OCI-LY7 (cell line): ENCODE results near the gene G6PC3. TPM values are rescaled to one million over a fixed set of nuclear protein-coding genes. Genes with fewer than 3 reads are reported as not detected.
A peak's percentile ranks its signal among the peaks of the same experiment; 100 is the strongest.

Experiments used
- BruUV-seq: library from RNA; stranded (reverse); fragments of 400-500 nt; replicated peaks from 2 replicates; lab custom pipeline; 2021; lab: Mats Ljungman, UMichigan
- CTCF ChIA-PET: fragments of 300-600 bp; sonication (Branson Sonifier 250); formaldehyde crosslinking; loops from one replicate; lab custom pipeline; 2022; ENCODE audit warnings: antibody characterized with exemption; ENCODE audit not compliant: unreplicated experiment; lab: Charles Lee
- POLR2A ChIA-PET: fragments of 300-600 bp; sonication (Branson Sonifier 250); formaldehyde crosslinking; loops from one replicate; lab custom pipeline; 2022; ENCODE audit warnings: antibody characterized with exemption; lab: Charles Lee
- DNase-seq: peaks from one replicate; pipeline ENCODE4 v3.0.0-alpha.2; 2015; ENCODE audit warnings: low spot score
- H2AFZ ChIP-seq: fragments of 200-600 bp; sonication (generic), shearing (Covaris generic); 2 replicates; pipeline ENCODE4 v1.6.1; 2014; ENCODE audit warnings: mild to moderate bottlenecking, antibody characterized with exemption, low read length, moderate library complexity
- H3K27ac ChIP-seq: fragments of 200-600 bp; sonication (generic); 2 replicates; pipeline ENCODE4 v1.5.1; 2014; ENCODE audit warnings: mixed run types, low read depth, mild to moderate bottlenecking, moderate library complexity, low read length, inconsistent platforms; ENCODE audit not compliant: poor library complexity, severe bottlenecking
- H3K36me3 ChIP-seq: fragments of 200-600 bp; sonication (generic); 2 replicates; pipeline ENCODE4 v1.6.1; 2014; ENCODE audit warnings: mild to moderate bottlenecking, antibody characterized with exemption, low read length, moderate library complexity, mixed read lengths; ENCODE audit not compliant: insufficient read depth
- H3K4me1 ChIP-seq: fragments of 200-600 bp; sonication (generic); 2 replicates; pipeline ENCODE4 v1.5.1; 2014; ENCODE audit warnings: mild to moderate bottlenecking, low read length; ENCODE audit not compliant: insufficient read depth, poor library complexity, severe bottlenecking
- H3K4me2 ChIP-seq: fragments of 200-600 bp; sonication (generic); 2 replicates; pipeline ENCODE4 v1.6.1; 2014; ENCODE audit warnings: mild to moderate bottlenecking, low read length
- H3K4me3 ChIP-seq: fragments of 200-600 bp; sonication (generic); 2 replicates; pipeline ENCODE4 v1.5.1; 2014; ENCODE audit warnings: mild to moderate bottlenecking, low read depth, low read length; ENCODE audit not compliant: poor library complexity, severe bottlenecking
- H3K79me2 ChIP-seq: fragments of 200-600 bp; sonication (generic); 2 replicates; pipeline ENCODE4 v1.6.1; 2016; ENCODE audit warnings: low read depth, mild to moderate bottlenecking, low read length, moderate library complexity, mixed read lengths; ENCODE audit not compliant: insufficient read depth
- H3K9me2 ChIP-seq: fragments of 200-600 bp; sonication (generic); 2 replicates; pipeline ENCODE4 v1.6.1; 2016; ENCODE audit warnings: mild to moderate bottlenecking, low read length, mixed read lengths; ENCODE audit not compliant: insufficient read depth
- H3K9me3 ChIP-seq: fragments of 200-600 bp; sonication (generic); 2 replicates; pipeline ENCODE4 v1.6.1; 2014; ENCODE audit warnings: mild to moderate bottlenecking, mixed run types, low read length, mixed read lengths
- H4K20me1 ChIP-seq: fragments of 200-600 bp; sonication (generic); 2 replicates; pipeline ENCODE4 v1.6.1; 2014; ENCODE audit warnings: mild to moderate bottlenecking, antibody characterized with exemption, low read length, moderate library complexity, mixed read lengths; ENCODE audit not compliant: insufficient read depth
- CTCF ChIP-seq: fragments of 200-600 bp; sonication (generic); conservative IDR thresholded peaks from 2 replicates; pipeline ENCODE4 v1.5.1; 2014; ENCODE audit warnings: mild to moderate bottlenecking, antibody characterized with exemption, low read length, moderate library complexity, mixed read lengths
- EZH2phosphoT487 ChIP-seq: fragments of 200-600 bp; sonication (generic); IDR thresholded peaks from 2 replicates; pipeline ENCODE4 v1.6.1; 2018; ENCODE audit warnings: low read depth, borderline replicate concordance, mild to moderate bottlenecking, mixed run types, antibody characterized with exemption, low read length, moderate library complexity, mixed read lengths
- intact Hi-C: fragments of 100-400 bp; cut with micrococcal nuclease; formaldehyde crosslinking; loops from one replicate; pipeline ENCODE4 v1.10.0; 2022; ENCODE audit not compliant: unreplicated experiment
- small RNA-seq: library from RNA; depleted of rRNA; stranded (forward); fragments of <200 nt; gene quantifications from one replicate; pipeline ENCODE3, GENCODE V24; 2014
- total RNA-seq, 2 experiments: library from RNA; depleted of rRNA in 1 of 2; stranded (reverse); fragments of >200 nt in 1 of 2; shearing (Covaris generic) in 1 of 2; gene quantifications; 2 replicates each; pipeline ENCODE4 v1.2.3, GENCODE V29; 2014 to 2022

G6PC3 gene
- total RNA-seq, 2 experiments from 2014 or later, result 20.6 to 46.1 TPM

GRCh38 chr17:44124118-44124438, 53.5 kb downstream of the G6PC3 start:
- intact Hi-C loops, result loop anchor here (1.0 to 5.0 kb wide), 3 partner anchors 17 to 203 kb away; partner anchors contain the start of genes G6PC3 and HROB
- POLR2A ChIA-PET, result interaction anchor here (0.6 to 1.8 kb wide), 4 partner anchors 13 to 61 kb away, joined by 3 to 4 read pairs (median 3); no protein-coding TSS in a partner anchor
- BruUV-seq, result TSS peak; percentile 65

More at GRCh38 chr17:44124118-44124438, 53.5 kb downstream of the G6PC3 start:
- CTCF ChIA-PET, result interaction anchor here (0.9 kb wide), 1 partner anchor 61 kb away, joined by 5 read pairs; no protein-coding TSS in a partner anchor
- Histone ChIP-seq H3K36me3 (no peaks in the 10 kb centered on the region), H3K4me1 (peaks cover 25% of the 10 kb centered on the region), H2AFZ (peak overlapping the region; percentile 95), H4K20me1 (no peaks in the 10 kb centered on the region), H3K4me2 (peak overlapping the region; percentile 97), H3K4me3 (peak overlapping the region; percentile 85), H3K79me2 (peaks cover 7% of the 10 kb centered on the region; the same call in 1 of the 2 replicates), H3K9me3 (no peaks in the 10 kb centered on the region), H3K9me2 (no peaks in the 10 kb centered on the region), H3K27ac (peak overlapping the region; percentile 62)
- TF ChIP-seq EZH2phosphoT487, result no peak
- no peak; the same call in none of the 2 replicates for TF ChIP-seq CTCF
- no peak for DNase-seq

Small RNA genes lying within 50 kb of the gene (small RNA-seq; reads per million reads assigned to genes)
- gene RF00012, result not detected

Other genes starting within 250 kb of the G6PC3 start
- gene MPP3, start 237.6 kb upstream of the G6PC3 start, total RNA-seq (2014; rRNA removed; shearing (Covaris generic)), result not detected in 2 replicates
- gene MPP3, start 237.6 kb upstream of the G6PC3 start, total RNA-seq (2022), result not detected in 2 replicates
- gene CD300LG, start 223.6 kb upstream of the G6PC3 start, total RNA-seq (2014; rRNA removed; shearing (Covaris generic)), result not detected in 2 replicates
- not detected in 2 replicates for gene CD300LG, start 223.6 kb upstream of the G6PC3 start, total RNA-seq (2022)
- 0.16 and 0.39 TPM in 2 replicates for gene MPP2, start 163.2 kb upstream of the G6PC3 start, total RNA-seq (2014; rRNA removed; shearing (Covaris generic))
- gene MPP2, start 163.2 kb upstream of the G6PC3 start, total RNA-seq (2022), result 0.63 and 0.67 TPM in 2 replicates
- not detected in 2 replicates for gene PPY, start 128.3 kb upstream of the G6PC3 start, total RNA-seq (2014; rRNA removed; shearing (Covaris generic))
- not detected in 2 replicates for gene PPY, start 128.3 kb upstream of the G6PC3 start, total RNA-seq (2022)
- gene PYY, start 116.8 kb upstream of the G6PC3 start, total RNA-seq (2014; rRNA removed; shearing (Covaris generic)), result not detected in 2 replicates
- not detected in 2 replicates for gene PYY, start 116.8 kb upstream of the G6PC3 start, total RNA-seq (2022)
- gene NAGS, start 66.1 kb upstream of the G6PC3 start, total RNA-seq (2014; rRNA removed; shearing (Covaris generic)), result 0.32 and 0.54 TPM in 2 replicates
- gene NAGS, start 66.1 kb upstream of the G6PC3 start, total RNA-seq (2022), result 0.61 and 1.5 TPM in 2 replicates
- 27.2 and 41.9 TPM in 2 replicates for gene TMEM101, start 55.8 kb upstream of the G6PC3 start, total RNA-seq (2014; rRNA removed; shearing (Covaris generic))
- gene TMEM101, start 55.8 kb upstream of the G6PC3 start, total RNA-seq (2022), result 22.5 and 26.5 TPM in 2 replicates
- 26.6 and 35.4 TPM in 2 replicates for gene LSM12, start 4.1 kb upstream of the G6PC3 start, total RNA-seq (2014; rRNA removed; shearing (Covaris generic))
- 67.9 and 68.0 TPM in 2 replicates for gene LSM12, start 4.1 kb upstream of the G6PC3 start, total RNA-seq (2022)
- gene HDAC5, start 52.9 kb downstream of the G6PC3 start, total RNA-seq (2014; rRNA removed; shearing (Covaris generic)), result 26.4 and 41.5 TPM in 2 replicates
- 31.4 and 36.3 TPM in 2 replicates for gene HDAC5, start 52.9 kb downstream of the G6PC3 start, total RNA-seq (2022)
- 10.9 and 13.3 TPM in 2 replicates for gene HROB, start 71.2 kb downstream of the G6PC3 start, total RNA-seq (2014; rRNA removed; shearing (Covaris generic))
- gene HROB, start 71.2 kb downstream of the G6PC3 start, total RNA-seq (2022), result 24.7 and 27.3 TPM in 2 replicates
- gene ASB16, start 100.0 kb downstream of the G6PC3 start, total RNA-seq (2014; rRNA removed; shearing (Covaris generic)), result 0.44 and 0.57 TPM in 2 replicates
- gene ASB16, start 100.0 kb downstream of the G6PC3 start, total RNA-seq (2022), result 0.30 and 1.7 TPM in 2 replicates
- gene TMUB2, start 116.2 kb downstream of the G6PC3 start, total RNA-seq (2014; rRNA removed; shearing (Covaris generic)), result 16.0 and 21.3 TPM in 2 replicates
- 21.9 and 25.9 TPM in 2 replicates for gene TMUB2, start 116.2 kb downstream of the G6PC3 start, total RNA-seq (2022)
- gene ATXN7L3, start 129.1 kb downstream of the G6PC3 start, total RNA-seq (2014; rRNA removed; shearing (Covaris generic)), result 57.7 and 66.5 TPM in 2 replicates
- gene ATXN7L3, start 129.1 kb downstream of the G6PC3 start, total RNA-seq (2022), result 106 and 107 TPM in 2 replicates
- 155 and 257 TPM in 2 replicates for gene UBTF, start 148.9 kb downstream of the G6PC3 start, total RNA-seq (2014; rRNA removed; shearing (Covaris generic))
- gene UBTF, start 148.9 kb downstream of the G6PC3 start, total RNA-seq (2022), result 215 and 228 TPM in 2 replicates
- gene SLC4A1, start 197.4 kb downstream of the G6PC3 start, total RNA-seq (2014; rRNA removed; shearing (Covaris generic)), result not detected in 2 replicates
- not detected in 2 replicates for gene SLC4A1, start 197.4 kb downstream of the G6PC3 start, total RNA-seq (2022)
- 0.09 TPM in 1 of 2 replicates, not detected in the other for gene RUNDC3A, start 237.9 kb downstream of the G6PC3 start, total RNA-seq (2014; rRNA removed; shearing (Covaris generic))
- gene RUNDC3A, start 237.9 kb downstream of the G6PC3 start, total RNA-seq (2022), result 0.24 TPM in 1 of 2 replicates, not detected in the other